Measurements from ENCODE around the gene ELP1.

The ELP1 gene

GRCh38 chr9:108882052-108882888 is 51.7 kb downstream of the ELP1 start:
- DNase-seq (ENCODE audit: low read depth, low spot score), result no peak

DNA sequence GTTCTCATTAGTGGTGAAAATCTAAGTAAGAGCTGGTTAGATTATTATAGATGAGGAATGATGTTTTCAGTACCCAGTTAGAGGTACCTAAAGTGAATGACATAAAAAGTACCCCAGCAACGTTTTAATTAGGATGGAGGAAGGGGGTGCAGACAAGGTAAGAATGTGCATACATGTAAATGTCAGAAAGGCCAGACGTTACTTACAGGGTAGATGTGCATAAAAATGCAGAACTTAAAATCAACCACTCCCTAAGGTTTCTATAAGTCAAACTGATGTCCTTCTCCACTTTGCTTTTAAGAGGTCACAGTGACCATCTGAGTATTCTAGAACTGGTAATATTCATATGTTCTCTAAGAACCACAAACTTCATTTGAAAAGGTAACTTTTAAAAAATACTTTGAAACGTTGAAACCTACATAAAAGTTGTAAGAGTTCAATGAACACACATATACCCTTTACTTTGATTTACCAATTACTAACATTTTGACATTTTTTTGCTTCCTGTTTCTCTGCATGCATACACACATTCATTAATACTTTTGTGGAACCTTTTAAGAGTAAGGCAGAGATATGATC is 53.1 kb downstream of the ELP1 start:
- DNase-seq (ENCODE audit: low read depth, low spot score), result no peak

- no peak for DNase-seq (ENCODE audit: low read depth, low spot score)
These were observed 56.4 kb downstream of the ELP1 start for GRCh38 chr9:108877524-108877923.

DNA sequence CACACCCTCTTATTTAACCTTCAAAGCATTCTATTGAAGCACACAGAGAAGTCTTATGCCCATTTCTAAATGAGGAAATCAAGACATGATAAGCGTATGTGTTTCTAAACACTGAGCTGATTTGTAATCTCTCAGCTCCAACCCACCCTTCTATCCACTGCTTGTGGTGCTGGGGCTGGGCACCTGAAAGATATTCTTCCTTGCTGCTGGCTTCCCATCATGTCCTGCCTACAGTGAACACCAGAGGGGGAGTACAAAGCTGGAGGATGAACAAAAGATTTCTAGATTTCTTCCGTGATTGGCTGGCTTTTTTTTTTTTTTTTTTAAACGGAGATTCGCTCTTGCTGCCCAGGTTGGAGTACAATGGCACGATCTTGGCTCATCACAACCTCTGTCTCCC is 57.5 kb downstream of the ELP1 start:
- no peak for DNase-seq (ENCODE audit: low read depth, low spot score)

DNA sequence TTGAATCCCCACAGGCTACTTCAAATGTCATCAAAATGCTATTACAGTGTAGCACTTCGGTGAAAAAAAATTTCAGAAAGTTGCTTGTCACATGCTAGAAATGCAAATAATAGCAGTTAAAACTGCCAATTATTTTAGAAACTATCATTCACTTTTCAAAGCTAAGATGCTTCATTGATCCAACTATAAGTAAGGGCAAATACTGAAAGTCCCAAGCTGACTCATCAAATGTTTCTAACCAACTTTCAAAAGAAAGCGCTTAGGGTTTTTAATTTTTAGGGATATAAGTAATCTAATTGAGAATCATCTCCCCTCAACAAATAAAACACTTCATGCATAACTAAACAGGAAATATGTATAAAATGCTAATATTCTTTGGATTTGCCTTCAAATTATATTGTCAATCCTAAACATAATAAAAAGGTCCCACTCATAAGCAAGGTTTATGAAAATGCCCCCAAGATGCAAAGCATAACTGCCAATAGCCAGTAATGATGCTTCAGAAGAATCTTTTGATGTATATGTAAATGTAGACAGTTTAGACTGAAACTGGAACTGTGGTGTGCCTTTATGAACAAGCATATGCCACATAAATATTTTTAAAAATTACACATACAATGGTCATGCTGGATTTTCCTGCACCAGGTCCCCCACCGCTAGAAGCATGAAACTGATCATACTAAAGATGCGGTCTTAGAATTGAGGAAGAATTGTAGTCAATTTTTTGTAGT is 59.7 kb downstream of the ELP1 start:
- no peak for DNase-seq (ENCODE audit: low read depth, low spot score)

DNA sequence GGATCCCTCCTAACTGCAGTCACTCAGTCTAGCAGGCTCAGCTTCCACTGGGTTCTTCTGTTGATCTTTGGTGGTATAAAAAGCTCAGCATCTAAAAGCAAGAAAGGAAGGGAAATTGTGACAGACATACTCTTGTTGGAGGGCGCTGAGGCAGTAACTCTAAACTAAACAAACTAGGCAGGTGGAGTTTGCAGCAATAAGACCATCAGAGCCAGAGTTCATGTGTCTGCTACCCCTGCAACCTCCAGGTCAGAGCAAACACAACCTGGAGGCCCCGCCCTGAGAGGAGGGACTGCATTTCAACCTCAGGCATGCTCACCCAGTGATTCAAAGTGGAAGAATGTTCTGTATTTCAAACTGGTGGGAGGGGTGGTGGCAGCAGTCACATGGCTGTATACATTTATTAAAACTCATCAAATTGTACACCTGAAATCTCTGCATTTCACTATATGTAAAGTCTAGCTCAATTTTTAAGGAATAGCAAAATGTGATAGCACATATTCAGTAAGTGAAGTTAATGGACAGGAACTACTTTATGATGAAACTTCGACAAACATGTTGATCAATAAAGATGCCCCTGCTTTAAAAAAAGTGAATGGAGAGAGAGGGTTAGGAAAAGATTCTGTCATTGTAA is 64.7 kb downstream of the ELP1 start:
- DNase-seq (ENCODE audit: low read depth, low spot score), result no peak

DNA sequence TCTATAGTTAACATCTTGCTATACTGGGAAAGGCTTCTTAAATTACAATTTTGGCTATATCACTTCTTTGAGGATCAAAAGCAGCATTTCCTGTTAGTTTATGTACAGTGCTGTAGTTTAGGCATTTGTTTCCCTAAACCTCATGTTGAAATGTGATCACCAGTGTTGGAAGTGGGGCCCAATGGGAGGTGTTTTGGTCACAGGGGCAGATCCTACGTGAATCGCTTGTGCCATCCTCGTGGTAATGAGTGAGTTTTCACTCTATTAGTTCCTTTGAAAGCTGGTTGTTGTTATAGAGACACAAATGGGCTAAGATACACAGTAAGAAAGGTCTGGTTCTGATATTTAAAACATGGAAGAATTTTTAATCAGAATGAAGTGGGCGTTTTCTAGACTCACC is 66.1 kb downstream of the ELP1 start:
- no peak for DNase-seq (ENCODE audit: low read depth, low spot score)

GRCh38 chr9:108867116-108867515 is 66.8 kb downstream of the ELP1 start:
- DNase-seq (ENCODE audit: low read depth, low spot score), result no peak

- DNase-seq (ENCODE audit: low read depth, low spot score), result no peak
These were observed 67.9 kb downstream of the ELP1 start for GRCh38 chr9:108866001-108866420.

- DNase-seq (ENCODE audit: low read depth, low spot score), result no peak
These were observed 68.9 kb downstream of the ELP1 start for GRCh38 chr9:108865037-108865436.

GRCh38 chr9:108864446-108864845 is 69.5 kb downstream of the ELP1 start:
- no peak for DNase-seq (ENCODE audit: low read depth, low spot score)

- no peak for DNase-seq (ENCODE audit: low read depth, low spot score)
These were observed 70.0 kb downstream of the ELP1 start for GRCh38 chr9:108863891-108864290.

GRCh38 chr9:108861997-108862396 is 71.9 kb downstream of the ELP1 start, which contains the start of gene ACTL7A:
ACTL7A (plus strand) TSS chr9:108862266; CDS start chr9:108862323, 57 bp downstream.
- no peak for DNase-seq (ENCODE audit: low read depth, low spot score)

GRCh38 chr9:108861464-108861863 is 72.5 kb downstream of the ELP1 start:
- DNase-seq (ENCODE audit: low read depth, low spot score), result no peak

DNA sequence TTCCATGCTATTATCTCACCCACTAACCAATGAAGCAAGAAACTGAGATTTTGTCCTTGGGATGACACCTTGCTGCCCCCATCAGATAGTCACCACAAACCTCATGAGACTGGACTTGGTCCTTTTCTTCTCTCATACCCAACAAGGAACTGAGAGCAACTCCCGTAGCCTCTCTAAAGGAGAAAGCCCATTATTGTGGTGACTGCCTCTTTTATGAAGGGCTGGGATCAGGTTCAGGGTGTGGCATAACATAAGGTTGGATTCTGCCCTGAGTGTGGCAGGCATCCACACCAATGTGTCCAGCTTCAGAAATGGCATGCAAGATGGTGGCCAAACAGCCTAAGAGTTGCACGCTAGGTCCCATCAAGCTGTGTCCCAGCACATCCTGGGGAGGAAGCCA is 73.2 kb downstream of the ELP1 start:
- no peak for DNase-seq (ENCODE audit: low read depth, low spot score)

GRCh38 chr9:108860354-108860753 is 73.6 kb downstream of the ELP1 start:
- DNase-seq (ENCODE audit: low read depth, low spot score), result no peak

DNA sequence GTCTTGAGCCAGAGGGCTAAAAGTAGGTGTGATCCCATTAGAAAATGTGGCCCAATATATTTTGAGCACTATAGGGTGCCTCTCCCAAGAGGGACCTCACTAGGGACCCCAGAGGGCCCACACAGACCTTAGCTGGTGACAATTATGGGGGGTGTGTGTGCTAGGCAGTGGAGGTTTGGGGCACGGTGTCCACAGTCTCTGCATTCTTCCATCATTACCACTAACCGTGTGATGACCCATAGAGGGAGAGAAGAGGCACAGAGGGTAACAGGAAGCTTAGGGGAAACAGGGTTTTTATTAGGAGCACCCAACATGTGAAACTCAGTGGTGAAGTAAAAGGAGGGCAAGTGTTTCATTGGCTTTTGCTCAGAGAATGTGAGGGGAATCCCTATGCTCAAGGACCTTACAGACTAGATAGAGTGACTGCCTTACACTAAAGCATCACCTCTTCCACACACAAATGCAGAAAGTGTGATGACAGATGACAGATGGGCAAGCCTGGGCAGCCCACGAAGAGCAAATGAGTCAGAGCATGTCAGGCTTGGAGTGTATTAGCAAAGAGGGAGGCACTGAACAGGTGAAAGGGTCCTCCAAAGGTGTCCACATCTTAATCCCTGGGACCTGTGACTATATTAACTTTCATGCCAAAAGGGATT is 74.3 kb downstream of the ELP1 start:
- no peak for DNase-seq (ENCODE audit: low read depth, low spot score)

GRCh38 chr9:108857572-108857971 is 76.4 kb downstream of the ELP1 start:
- no peak for DNase-seq (ENCODE audit: low read depth, low spot score)

GRCh38 chr9:108855888-108856287 is 78.0 kb downstream of the ELP1 start, which contains the start of gene ACTL7B:
ACTL7B (minus strand) TSS chr9:108855986; CDS start chr9:108855930, 56 bp downstream.
- DNase-seq (ENCODE audit: low read depth, low spot score), result no peak

DNA sequence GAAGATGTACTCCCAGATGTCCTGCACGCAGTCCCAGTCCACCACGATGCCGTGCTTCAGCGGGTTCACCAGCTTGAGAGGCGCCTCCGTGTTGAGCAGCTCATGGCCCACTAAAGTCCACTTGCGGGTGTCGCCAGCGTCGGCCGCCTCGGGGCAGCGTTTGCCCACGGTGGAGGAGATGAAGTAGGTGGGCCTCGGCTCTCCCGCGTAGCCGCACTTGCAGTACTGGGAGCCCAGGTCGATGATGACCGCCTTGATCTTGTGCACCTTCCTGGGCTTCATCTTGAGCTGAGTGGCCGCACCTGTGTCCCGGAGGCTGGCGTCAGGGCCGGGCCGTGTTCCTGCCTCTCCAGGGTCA is 78.4 kb downstream of the ELP1 start:
- no peak for DNase-seq (ENCODE audit: low read depth, low spot score)
